HepG2 (cell line): ENCODE measurements around the gene SH2D3A. TPM values are rescaled to one million over a fixed set of nuclear protein-coding genes. Genes with fewer than 3 reads are reported as not detected.

ENCODE experiments used
- ATAC-seq: fragments of 200-7000 bp; cut with Tn5 transposase; 3 replicates; pipeline ENCODE4 v1.9.1; 2020; ENCODE audit warnings: mild to moderate bottlenecking, moderate library complexity
- BruUV-seq: library from RNA; stranded (reverse); fragments of 400-500 nt; replicated peaks from 2 replicates; lab custom pipeline; 2021; lab: Mats Ljungman, UMichigan
- CTCF ChIA-PET: fragments of 300-600 bp; formaldehyde crosslinking; extraction: SDS; loops from one replicate; lab custom pipeline; 2021; ENCODE audit warnings: low total read pairs, inconsistent platforms, low intra/inter-chr PET ratio; lab: Yijun Ruan, JAX
- POLR2A ChIA-PET: fragments of 350-600 bp; sonication (Branson Sonifier 250); formaldehyde crosslinking; loops from one replicate; lab custom pipeline; 2020; ENCODE audit warnings: antibody characterized with exemption, inconsistent platforms; lab: Yijun Ruan, JAX
- DNase-seq: peaks from one replicate; pipeline ENCODE4 v3.0.0-alpha.2; 2015; ENCODE audit warnings: low spot score
- FAIRE-seq: peaks from 3 replicates; lab custom pipeline; 2011; peaks lifted over from hg19 to GRCh38; lab: Jason Lieb, UNC
- H2AFZ ChIP-seq: one replicate; pipeline ENCODE4 v1.6.1; 2011; ENCODE audit warnings: low read length, inconsistent platforms
- H3K27ac ChIP-seq: fragments of 300-600 bp; 3 replicates; pipeline ENCODE4 v1.8.0; 2011; ENCODE audit warnings: mixed run types, mild to moderate bottlenecking, mixed read lengths, low read length, inconsistent platforms; ENCODE audit not compliant: insufficient read depth; ENCODE audit errors: extremely low read length
- H3K27me3 ChIP-seq, 2 experiments: fragments of 200-600 bp in 1 of 2; 2 replicates in 1 of 2; 3 replicates in 1 of 2; pipeline versions ENCODE4 v1.6.0 to v1.8.0; 2011; ENCODE audit warnings: low read length in 2 of 2, mild to moderate bottlenecking in 2 of 2, moderate library complexity in 2 of 2, inconsistent platforms in 1 of 2; ENCODE audit not compliant: insufficient read depth in 2 of 2, control insufficient read depth in 1 of 2
- H3K36me3 ChIP-seq, 2 experiments: fragments of 200-600 bp in 1 of 2; replicated peaks in 1 of 2; 2 replicates in 1 of 2; 3 replicates in 1 of 2; pipeline versions ENCODE4 v1.5.1 to v1.8.0; 2011; ENCODE audit warnings: low read length in 2 of 2, inconsistent platforms in 1 of 2; ENCODE audit not compliant: insufficient read depth in 2 of 2, control insufficient read depth in 1 of 2
- H3K4me1 ChIP-seq: 2 replicates; pipeline ENCODE4 v1.5.1; 2012; ENCODE audit warnings: low read length, inconsistent platforms; ENCODE audit not compliant: insufficient read depth
- H3K4me2 ChIP-seq: 2 replicates; pipeline ENCODE4 v1.6.0; 2011; ENCODE audit warnings: low read depth, low read length, inconsistent platforms
- H3K4me3 ChIP-seq, 3 experiments: fragments of 200-600 bp in 1 of 3; sonication (generic), shearing (Covaris generic) in 1 of 3; replicated peaks in 1 of 3; 2 replicates each; pipeline ENCODE4 v1.5.1; 2011 to 2016; ENCODE audit warnings: low read length in 3 of 3, inconsistent platforms in 2 of 3, low read depth in 2 of 3, mild to moderate bottlenecking in 2 of 3, control low read depth in 1 of 3, mixed read lengths in 1 of 3; ENCODE audit not compliant: insufficient read depth in 1 of 3
- H3K79me2 ChIP-seq: one replicate; pipeline ENCODE4 v1.6.1; 2011; ENCODE audit warnings: low read length, inconsistent platforms; ENCODE audit not compliant: insufficient read depth
- H3K9ac ChIP-seq: 2 replicates; pipeline ENCODE4 v1.6.0; 2011; ENCODE audit warnings: mild to moderate bottlenecking, low read depth, low read length, inconsistent platforms; ENCODE audit not compliant: insufficient read depth
- H3K9me3 ChIP-seq: 2 replicates; pipeline ENCODE4 v1.5.1; 2012; ENCODE audit warnings: mild to moderate bottlenecking, low read length
- H4K20me1 ChIP-seq: 2 replicates; pipeline ENCODE4 v1.6.0; 2011; ENCODE audit warnings: inconsistent platforms, mild to moderate bottlenecking, low read length, moderate library complexity; ENCODE audit not compliant: insufficient read depth
- ETV5 ChIP-seq: IDR thresholded peaks from 2 replicates; pipeline ENCODE4 v1.6.1; 2018; ENCODE audit warnings: missing biosample characterization, missing genetic modification reagents, inconsistent platforms, borderline replicate concordance
- FIP1L1 ChIP-seq: fragments of 200-400 bp; formaldehyde crosslinking; IDR thresholded peaks from 2 replicates; pipeline ENCODE4 v1.6.1; 2018; ENCODE audit warnings: low read depth, mild to moderate bottlenecking, low read length, moderate library complexity, borderline replicate concordance; ENCODE audit not compliant: insufficient read depth
- KAT2B ChIP-seq: fragments of 150-350 bp; IDR thresholded peaks from 2 replicates; pipeline ENCODE4 v1.6.1; 2014; ENCODE audit warnings: low read depth, low read length, borderline replicate concordance
- KDM5B ChIP-seq: sonication (generic); formaldehyde crosslinking; IDR thresholded peaks from 2 replicates; pipeline ENCODE4 v1.4.0; 2020; ENCODE audit warnings: missing genetic modification reagents, mild to moderate bottlenecking, borderline replicate concordance
- LCORL ChIP-seq, 2 experiments: fragments of 450-650 bp in 1 of 2; sonication (generic) in 1 of 2; formaldehyde crosslinking in 1 of 2; IDR thresholded peaks; 2 replicates each; pipeline versions ENCODE4 v1.5.0 to v1.6.1; 2017 to 2020; ENCODE audit warnings: antibody characterized with exemption in 1 of 2, missing genetic modification reagents in 1 of 2
- MEIS1 ChIP-seq: sonication (generic); formaldehyde crosslinking; IDR thresholded peaks from 2 replicates; pipeline ENCODE4 v1.9.0; 2021; ENCODE audit warnings: mild to moderate bottlenecking, missing genetic modification reagents, moderate library complexity, borderline replicate concordance
- NCOA1 ChIP-seq: sonication (generic); formaldehyde crosslinking; IDR thresholded peaks from 2 replicates; pipeline ENCODE4 v1.9.0; 2021; ENCODE audit warnings: missing genetic modification reagents
- NR2F2 ChIP-seq: IDR thresholded peaks from 2 replicates; pipeline ENCODE4 v1.6.1; 2012; ENCODE audit warnings: low read depth, inconsistent platforms, borderline replicate concordance
- ONECUT2 ChIP-seq: sonication (generic); formaldehyde crosslinking; IDR thresholded peaks from 2 replicates; pipeline ENCODE4 v1.4.0; 2020; ENCODE audit warnings: missing genetic modification reagents
- PITX1 ChIP-seq: sonication (generic); formaldehyde crosslinking; IDR thresholded peaks from 2 replicates; pipeline ENCODE4 v1.5.1; 2020; ENCODE audit warnings: mild to moderate bottlenecking, missing genetic modification reagents
- POLR2G ChIP-seq: fragments of 200-400 bp; formaldehyde crosslinking; IDR thresholded peaks from 2 replicates; pipeline ENCODE4 v1.6.1; 2018; ENCODE audit warnings: mild to moderate bottlenecking, low read depth, low read length, moderate library complexity
- RARG ChIP-seq: sonication (generic); formaldehyde crosslinking; IDR thresholded peaks from 2 replicates; pipeline ENCODE4 v1.4.0; 2020; ENCODE audit warnings: low read depth, mild to moderate bottlenecking, missing genetic modification reagents
- RXRA ChIP-seq: sonication (generic); formaldehyde crosslinking; IDR thresholded peaks from 2 replicates; pipeline ENCODE4 v1.5.1; 2020; ENCODE audit warnings: missing genetic modification reagents
- SPEN ChIP-seq: sonication (generic); formaldehyde crosslinking; IDR thresholded peaks from 2 replicates; pipeline ENCODE4 v1.5.1; 2020; ENCODE audit warnings: low read depth, mild to moderate bottlenecking, missing genetic modification reagents
- ZFP1 ChIP-seq: IDR thresholded peaks from 2 replicates; pipeline ENCODE4 v1.6.1; 2016
- ZNF207 ChIP-seq: fragments of 450-650 bp; IDR thresholded peaks from 2 replicates; pipeline ENCODE4 v1.6.1; 2016; ENCODE audit warnings: antibody characterized with exemption, borderline replicate concordance
- ZNF607 ChIP-seq: sonication (generic); formaldehyde crosslinking; IDR thresholded peaks from 2 replicates; pipeline ENCODE4 v1.5.1; 2020; ENCODE audit warnings: missing genetic modification reagents, mild to moderate bottlenecking, borderline replicate concordance
- ZNF782 ChIP-seq: sonication (generic); formaldehyde crosslinking; IDR thresholded peaks from 2 replicates; pipeline ENCODE4 v1.4.0; 2020; ENCODE audit warnings: missing genetic modification reagents, mild to moderate bottlenecking, borderline replicate concordance
- ZSCAN31 ChIP-seq: sonication (generic); formaldehyde crosslinking; IDR thresholded peaks from 2 replicates; pipeline ENCODE4 v1.5.0; 2020; ENCODE audit warnings: low read depth, mild to moderate bottlenecking, missing genetic modification reagents
- WGBS: methylation state at CpG from one replicate; pipeline ENCODE4 v1.1.6; 2017; ENCODE audit warnings: low lambda C conversion rate; 5-methylcytosine and 5-hydroxymethylcytosine counted together
- in situ Hi-C: cut with HindIII; loops from 2 replicates; pipeline ENCODE4 v1.10.0; 2017; ENCODE audit warnings: low pct_unique_long_range_greater_than_20kb; ENCODE audit not compliant: extremely low pct_ligation_motif_present
- intact Hi-C: fragments of 100-400 bp; cut with micrococcal nuclease; formaldehyde crosslinking; loops from one replicate; pipeline ENCODE4 v1.10.0; 2022; ENCODE audit not compliant: unreplicated experiment
- polyA plus RNA-seq, 8 experiments: library from polyadenylated mRNA; depleted of rRNA in 3 of 8; stranded (reverse) in 7 of 8; unstranded in 1 of 8; fragments of >200 nt; fragmentation: Illumina TruSeq in 4 of 8; extraction: Trizol in 4 of 8; gene quantifications; 2 replicates each; pipeline versions ENCODE4 v1.2.1 to v1.2.3, GENCODE V29; 2011 to 2016; ENCODE audit warnings: low read depth in 4 of 8, missing spikeins in 1 of 8, mixed read lengths in 1 of 8; ENCODE audit not compliant: insufficient read depth in 1 of 8
- total RNA-seq, 5 experiments: library from RNA; depleted of rRNA; stranded (reverse); fragments of >200 nt; fragmentation: Illumina TruSeq; extraction: Trizol; gene quantifications; 2 replicates each; pipeline ENCODE4 v1.2.3, GENCODE V29; 2016; ENCODE audit warnings: low read depth in 1 of 5
- TF ChIP-seq, protein P1 (sequence below): sonication (generic); formaldehyde crosslinking; IDR thresholded peaks from 2 replicates; pipeline ENCODE4 v1.8.1; 2023; ENCODE audit warnings: mild to moderate bottlenecking, missing genetic modification reagents, borderline replicate concordance
- TF ChIP-seq, protein P2 (sequence below): sonication (generic); formaldehyde crosslinking; IDR thresholded peaks from 2 replicates; pipeline ENCODE4 v1.4.0; 2020; ENCODE audit warnings: missing genetic modification reagents, low read depth, mild to moderate bottlenecking, borderline replicate concordance

SH2D3A gene
- total and polyA plus RNA-seq, 2 of the 13 experiments (the other 11 are each of a cell fraction or from before 2014, with no cell fraction given), result 1.0 to 2.2 TPM

GRCh38 chr19:6808494-6808893 lies 41.3 kb upstream of the SH2D3A start:
- no peak overlapping the region for H3K4me2 ChIP-seq
- H3K9me3 ChIP-seq, result no peaks in the 10 kb centered on the region
- TF ChIP-seq POLR2G, result no peak
- TF ChIP-seq, protein P1, sequence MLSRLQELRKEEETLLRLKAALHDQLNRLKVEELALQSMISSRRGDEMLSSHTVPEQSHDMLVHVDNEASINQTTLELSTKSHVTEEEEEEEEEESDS (CRISPR knock-in tag), result no peak
- TF ChIP-seq KDM5B (CRISPR knock-in tag), result no peak
- no peak for TF ChIP-seq FIP1L1
- no peak for TF ChIP-seq ETV5
- no peak for TF ChIP-seq PITX1 (CRISPR knock-in tag)
- TF ChIP-seq, all 625 proteins: peak for 0
- Histone ChIP-seq H3K4me3 (no peak overlapping the region), H3K4me1 (no peaks in the 10 kb centered on the region), H2AFZ (no peak overlapping the region), H4K20me1 (no peaks in the 10 kb centered on the region), H3K79me2 (no peaks in the 10 kb centered on the region), H3K36me3 (no peaks in the 10 kb centered on the region), H3K27me3 (peaks cover 0 to 5% of the 10 kb centered on the region in 2 experiments; a peak in 1 of 5 replicates), H3K9ac (no peak overlapping the region), H3K27ac (no peak overlapping the region)
- FAIRE-seq, result no peak
- no TSS peak for BruUV-seq
- in situ Hi-C loops (no loop called here), intact Hi-C loops (no loop called here)
- ChIA-PET CTCF (no interaction called here), POLR2A (no interaction called here)
- DNase-seq, result no peak
- ATAC-seq, result no peak
- 55% methylated on average over 1 of the region's 1 CpG for WGBS

DNA sequence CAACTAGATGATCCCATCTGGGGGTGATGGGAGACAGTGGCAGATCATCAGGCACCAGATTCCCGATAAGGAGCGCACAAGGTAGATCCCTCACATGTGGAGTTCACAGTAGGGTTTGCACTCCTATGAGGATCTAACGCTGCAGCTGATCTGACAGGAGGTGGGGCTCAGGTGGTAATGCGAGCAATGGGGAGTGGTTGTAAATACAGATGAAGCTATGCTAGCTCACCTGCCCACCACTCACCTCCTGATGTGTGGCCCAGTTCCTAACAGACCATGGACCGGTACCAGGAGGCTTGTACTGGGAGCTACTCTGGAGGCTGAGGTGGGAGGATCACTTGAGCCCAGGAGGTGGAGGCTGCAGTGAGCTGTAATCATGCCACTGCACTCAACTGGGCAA lies 40.1 kb upstream of the SH2D3A start:
- Histone ChIP-seq H3K9ac (no peak overlapping the region), H3K4me2 (no peak overlapping the region), H3K4me3 (no peak overlapping the region), H3K27ac (no peak overlapping the region), H3K36me3 (no peaks in the 10 kb centered on the region), H2AFZ (no peak overlapping the region), H3K27me3 (peaks cover 0 to 12% of the 10 kb centered on the region in 2 experiments; a peak in 3 of 5 replicates), H3K9me3 (no peaks in the 10 kb centered on the region), H4K20me1 (no peaks in the 10 kb centered on the region), H3K4me1 (no peaks in the 10 kb centered on the region), H3K79me2 (no peaks in the 10 kb centered on the region)
- ATAC-seq (no peak), FAIRE-seq (no peak), DNase-seq (no peak)
- BruUV-seq, result no TSS peak
- CTCF ChIA-PET, result no interaction called here
- in situ Hi-C loops (no loop called here), intact Hi-C loops (no loop called here)
- 33% methylated on average over 4 of the region's 5 CpGs for WGBS
- POLR2A ChIA-PET, result no interaction called here
- no peak for TF ChIP-seq LCORL (IDR thresholded peaks at IDR 0.05)
- no peak for TF ChIP-seq LCORL (CRISPR knock-in tag; IDR thresholded peaks at IDR 0.05)
- no peak for TF ChIP-seq SPEN (CRISPR knock-in tag)
- TF ChIP-seq MEIS1, result no peak
- no peak for TF ChIP-seq ZNF207
- no peak for TF ChIP-seq NR2F2
- TF ChIP-seq ZNF782 (CRISPR knock-in tag), result no peak
- no peak for TF ChIP-seq RXRA (CRISPR knock-in tag)
- TF ChIP-seq, protein P2, sequence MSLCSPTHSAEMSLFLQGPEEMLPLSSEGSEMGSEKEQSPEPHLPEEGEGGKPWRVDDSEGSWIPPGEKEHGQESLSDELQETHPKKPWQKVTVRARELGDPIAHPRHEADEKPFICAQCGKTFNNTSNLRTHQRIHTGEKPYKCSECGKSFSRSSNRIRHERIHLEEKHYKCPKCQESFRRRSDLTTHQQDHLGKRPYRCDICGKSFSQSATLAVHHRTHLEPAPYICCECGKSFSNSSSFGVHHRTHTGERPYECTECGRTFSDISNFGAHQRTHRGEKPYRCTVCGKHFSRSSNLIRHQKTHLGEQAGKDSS (CRISPR knock-in tag), result no peak
- TF ChIP-seq ZFP1 (CRISPR knock-in tag), result no peak
- no peak for TF ChIP-seq ZSCAN31
- TF ChIP-seq ZNF607 (CRISPR knock-in tag), result no peak
- no peak for TF ChIP-seq ONECUT2
- TF ChIP-seq RARG (CRISPR knock-in tag), result no peak
- TF ChIP-seq KAT2B, result no peak
- no peak for TF ChIP-seq NCOA1 (CRISPR knock-in tag)
